ENCODE measurements around the gene SFTA2.

SFTA2 gene

GRCh38 chr6:30889921-30890645 is 41.9 kb downstream of the SFTA2 start:
- no peak for DNase-seq

- DNase-seq = no peak
Measured at GRCh38 chr6:30889496-30889885, 42.5 kb downstream of the SFTA2 start.

GRCh38 chr6:30888816-30889495 is 43.0 kb downstream of the SFTA2 start:
- DNase-seq = no peak

GRCh38 chr6:30887901-30888815 is 43.8 kb downstream of the SFTA2 start:
- DNase-seq = no peak

- DNase-seq = no peak
Measured at GRCh38 chr6:30886897-30887255, 45.1 kb downstream of the SFTA2 start.

GRCh38 chr6:30885999-30886896 is 45.7 kb downstream of the SFTA2 start:
- DNase-seq = no peak

GRCh38 chr6:30885481-30885998 is 46.4 kb downstream of the SFTA2 start:
- no peak for DNase-seq

- peak; percentile 15 for DNase-seq
Measured at GRCh38 chr6:30884521-30885480, 47.2 kb downstream of the SFTA2 start.

- DNase-seq = peak; percentile 22
Measured at GRCh38 chr6:30883685-30884520, 48.1 kb downstream of the SFTA2 start, which contains the start of gene DDR1. TSS of gene DDR1 (plus strand) at chr6:30884519. CDS start at chr6:30888730, 4,211 bp downstream.

GRCh38 chr6:30882759-30883684 is 48.9 kb downstream of the SFTA2 start:
- DNase-seq = no peak

- DNase-seq = no peak
Measured at GRCh38 chr6:30882204-30882758, 49.7 kb downstream of the SFTA2 start.

- no peak for DNase-seq
Measured at GRCh38 chr6:30881392-30882203, 50.4 kb downstream of the SFTA2 start.

Measured in activated CD4-positive, alpha-beta T cell treated with anti-CD3 and anti-CD28 coated beads for 1 hour (primary cell).